Ovary (tissue), 3 donors: ENCODE measurements around the gene JARID2.

Experiments used
- EP300 ChIP-seq: sonication (generic); formaldehyde crosslinking; IDR thresholded peaks from one replicate; pipeline ENCODE4 v1.6.1; 2017; ENCODE audit warnings: antibody characterized with exemption
- TF ChIP-seq, protein P1 (sequence below), 3 donors: fragments of 450-650 bp in 2 of 3; fragments of 200-600 bp in 1 of 3; IDR thresholded peaks; one replicate each; pipeline versions ENCODE4 v1.5.1 to v1.8.0; 2016 to 2022; ENCODE audit warnings: antibody characterized with exemption in 3 of 3, mild to moderate bottlenecking in 1 of 3
- donor health status: DM: no; HTN: no; CAD: no.

GRCh38 chr6:15303162-15303919, 57.5 kb downstream of the JARID2 start:
- TF ChIP-seq, protein P1, sequence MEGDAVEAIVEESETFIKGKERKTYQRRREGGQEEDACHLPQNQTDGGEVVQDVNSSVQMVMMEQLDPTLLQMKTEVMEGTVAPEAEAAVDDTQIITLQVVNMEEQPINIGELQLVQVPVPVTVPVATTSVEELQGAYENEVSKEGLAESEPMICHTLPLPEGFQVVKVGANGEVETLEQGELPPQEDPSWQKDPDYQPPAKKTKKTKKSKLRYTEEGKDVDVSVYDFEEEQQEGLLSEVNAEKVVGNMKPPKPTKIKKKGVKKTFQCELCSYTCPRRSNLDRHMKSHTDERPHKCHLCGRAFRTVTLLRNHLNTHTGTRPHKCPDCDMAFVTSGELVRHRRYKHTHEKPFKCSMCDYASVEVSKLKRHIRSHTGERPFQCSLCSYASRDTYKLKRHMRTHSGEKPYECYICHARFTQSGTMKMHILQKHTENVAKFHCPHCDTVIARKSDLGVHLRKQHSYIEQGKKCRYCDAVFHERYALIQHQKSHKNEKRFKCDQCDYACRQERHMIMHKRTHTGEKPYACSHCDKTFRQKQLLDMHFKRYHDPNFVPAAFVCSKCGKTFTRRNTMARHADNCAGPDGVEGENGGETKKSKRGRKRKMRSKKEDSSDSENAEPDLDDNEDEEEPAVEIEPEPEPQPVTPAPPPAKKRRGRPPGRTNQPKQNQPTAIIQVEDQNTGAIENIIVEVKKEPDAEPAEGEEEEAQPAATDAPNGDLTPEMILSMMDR (IDR thresholded peaks at IDR 0.05): no peak
- TF ChIP-seq EP300: no peak
